IMR-90 (cell line): Measurements from ENCODE around the gene DOHH.

Source experiments
- BHLHE40 ChIP-seq: fragments of 150-350 bp; IDR thresholded peaks from 2 replicates; pipeline ENCODE4 v1.6.1; 2016; ENCODE audit warnings: mild to moderate bottlenecking, low read depth, low read length
- CTCF ChIP-seq: conservative IDR thresholded peaks from 2 replicates; pipeline ENCODE4 v1.5.1; 2012; ENCODE audit warnings: mild to moderate bottlenecking, low read depth, low read length, improper control_type of control experiment
- MAZ ChIP-seq: IDR thresholded peaks from 2 replicates; pipeline ENCODE4 v1.6.1; 2012; ENCODE audit warnings: low read depth, mild to moderate bottlenecking, low read length, improper control_type of control experiment, moderate library complexity, borderline replicate concordance
- NFE2L2 ChIP-seq: fragments of 150-350 bp; IDR thresholded peaks from 2 replicates; pipeline ENCODE4 v1.6.1; 2016; ENCODE audit warnings: low read depth, mild to moderate bottlenecking, low read length

GRCh38 chr19:3458229-3459088 is 42.0 kb downstream of the DOHH start:
- TF ChIP-seq CTCF: no peak
- no peak for TF ChIP-seq MAZ
- TF ChIP-seq NFE2L2: no peak
- TF ChIP-seq BHLHE40: no peak
